ENCODE results near the gene AFF1.
"Not testable (repeated sequence)": the region's sequence is repeated elsewhere in the genome, so short reads cannot be mapped to it uniquely, and the experiment has no call there.

The AFF1 gene

GRCh38 chr4:87055311-87055710 lies 120.5 kb downstream of the AFF1 start:
- DNase-seq (ENCODE audit: low spot score) = no peak

- DNase-seq (ENCODE audit: low spot score) = no peak
Measured at GRCh38 chr4:87056881-87057280, 122.1 kb downstream of the AFF1 start.

- no peak for DNase-seq (ENCODE audit: low spot score)
Measured at GRCh38 chr4:87057835-87058355, 123.1 kb downstream of the AFF1 start.

- no peak for DNase-seq (ENCODE audit: low spot score)
Measured at GRCh38 chr4:87058356-87059073, 123.7 kb downstream of the AFF1 start.

- DNase-seq (ENCODE audit: low spot score) = no peak
Measured at GRCh38 chr4:87060957-87061356, 126.1 kb downstream of the AFF1 start.

GRCh38 chr4:87065021-87065420 lies 130.2 kb downstream of the AFF1 start:
- DNase-seq (ENCODE audit: low spot score) = no peak

GRCh38 chr4:87066403-87067123 lies 131.8 kb downstream of the AFF1 start:
- DNase-seq (ENCODE audit: low spot score) = no peak

- no peak for DNase-seq (ENCODE audit: low spot score)
Measured at GRCh38 chr4:87067124-87067885, 132.5 kb downstream of the AFF1 start.

- peak; percentile 62 for DNase-seq (ENCODE audit: low spot score)
Measured at GRCh38 chr4:87068583-87069021, 133.8 kb downstream of the AFF1 start.

GRCh38 chr4:87069037-87069742 lies 134.4 kb downstream of the AFF1 start:
- peak; percentile 43 for DNase-seq (ENCODE audit: low spot score)

- DNase-seq (ENCODE audit: low spot score) = no peak
Measured at GRCh38 chr4:87071401-87071800, 136.6 kb downstream of the AFF1 start.

GRCh38 chr4:87072545-87072944 lies 137.7 kb downstream of the AFF1 start:
- not testable (repeated sequence) for DNase-seq (ENCODE audit: low spot score)

- DNase-seq (ENCODE audit: low spot score) = peak; percentile 41
Measured at GRCh38 chr4:87073199-87074120, 138.6 kb downstream of the AFF1 start.

GRCh38 chr4:87074121-87074488 lies 139.3 kb downstream of the AFF1 start:
- DNase-seq (ENCODE audit: low spot score) = no peak

GRCh38 chr4:87075876-87076275 lies 141.1 kb downstream of the AFF1 start:
- no peak for DNase-seq (ENCODE audit: low spot score)

- no peak for DNase-seq (ENCODE audit: low spot score)
Measured at GRCh38 chr4:87076690-87077358, 142.0 kb downstream of the AFF1 start.

- no peak for DNase-seq (ENCODE audit: low spot score)
Measured at GRCh38 chr4:87077914-87078585, 143.2 kb downstream of the AFF1 start.

- no peak for DNase-seq (ENCODE audit: low spot score)
Measured at GRCh38 chr4:87078987-87079486, 144.2 kb downstream of the AFF1 start.

GRCh38 chr4:87079967-87080366 lies 145.2 kb downstream of the AFF1 start:
- no peak for DNase-seq (ENCODE audit: low spot score)

GRCh38 chr4:87080462-87080861 lies 145.7 kb downstream of the AFF1 start:
- no peak for DNase-seq (ENCODE audit: low spot score)

Data from D341Med (cell line).